ENCODE results near the gene KRT81. TPM values are rescaled to one million over a fixed set of nuclear protein-coding genes. Genes with fewer than 3 reads are reported as not detected.
A peak's percentile ranks its signal among the peaks of the same experiment; 100 is the strongest.

Gene KRT81
- total RNA-seq, 2 donors from 2014 or later, result 0.77 TPM; not detected in 1

DNA sequence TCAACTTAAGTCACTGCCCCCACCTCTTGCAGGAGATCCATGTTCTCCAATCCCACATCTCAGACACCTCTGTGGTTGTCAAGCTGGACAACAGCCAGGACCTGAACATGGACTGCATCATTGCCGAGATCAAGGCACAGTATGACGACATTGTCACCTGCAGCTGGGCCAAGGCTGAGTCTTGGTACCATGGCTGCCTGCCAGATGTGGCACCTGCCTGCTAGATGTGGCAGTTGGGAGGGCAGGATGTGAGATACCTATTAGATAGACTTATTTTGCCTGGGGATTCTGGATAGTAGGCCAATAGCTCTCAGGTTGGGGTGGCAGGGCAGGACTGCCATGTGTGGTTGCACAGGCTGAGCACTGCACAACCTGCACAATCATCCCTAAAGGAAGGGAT is 24.8 kb downstream of the KRT81 start:
- no peaks in the 10 kb centered on the region for H3K27me3 ChIP-seq
- TF ChIP-seq, protein P1, sequence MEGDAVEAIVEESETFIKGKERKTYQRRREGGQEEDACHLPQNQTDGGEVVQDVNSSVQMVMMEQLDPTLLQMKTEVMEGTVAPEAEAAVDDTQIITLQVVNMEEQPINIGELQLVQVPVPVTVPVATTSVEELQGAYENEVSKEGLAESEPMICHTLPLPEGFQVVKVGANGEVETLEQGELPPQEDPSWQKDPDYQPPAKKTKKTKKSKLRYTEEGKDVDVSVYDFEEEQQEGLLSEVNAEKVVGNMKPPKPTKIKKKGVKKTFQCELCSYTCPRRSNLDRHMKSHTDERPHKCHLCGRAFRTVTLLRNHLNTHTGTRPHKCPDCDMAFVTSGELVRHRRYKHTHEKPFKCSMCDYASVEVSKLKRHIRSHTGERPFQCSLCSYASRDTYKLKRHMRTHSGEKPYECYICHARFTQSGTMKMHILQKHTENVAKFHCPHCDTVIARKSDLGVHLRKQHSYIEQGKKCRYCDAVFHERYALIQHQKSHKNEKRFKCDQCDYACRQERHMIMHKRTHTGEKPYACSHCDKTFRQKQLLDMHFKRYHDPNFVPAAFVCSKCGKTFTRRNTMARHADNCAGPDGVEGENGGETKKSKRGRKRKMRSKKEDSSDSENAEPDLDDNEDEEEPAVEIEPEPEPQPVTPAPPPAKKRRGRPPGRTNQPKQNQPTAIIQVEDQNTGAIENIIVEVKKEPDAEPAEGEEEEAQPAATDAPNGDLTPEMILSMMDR (IDR thresholded peaks at IDR 0.05), result no peak
- H3K9me3 ChIP-seq, result no peaks in the 10 kb centered on the region
- no peak for DNase-seq
- no peak overlapping the region for H3K27ac ChIP-seq
- no peak overlapping the region for H3K4me3 ChIP-seq
- no peak overlapping the region for H3K9ac ChIP-seq (ENCODE audit: low read depth in 2 of 2, low read length in 2 of 2)
- no peaks in the 10 kb centered on the region for H3K4me1 ChIP-seq
- intact Hi-C loops (cut with DNase I), result no loop called here
- no peaks in the 10 kb centered on the region for H3K36me3 ChIP-seq

DNA sequence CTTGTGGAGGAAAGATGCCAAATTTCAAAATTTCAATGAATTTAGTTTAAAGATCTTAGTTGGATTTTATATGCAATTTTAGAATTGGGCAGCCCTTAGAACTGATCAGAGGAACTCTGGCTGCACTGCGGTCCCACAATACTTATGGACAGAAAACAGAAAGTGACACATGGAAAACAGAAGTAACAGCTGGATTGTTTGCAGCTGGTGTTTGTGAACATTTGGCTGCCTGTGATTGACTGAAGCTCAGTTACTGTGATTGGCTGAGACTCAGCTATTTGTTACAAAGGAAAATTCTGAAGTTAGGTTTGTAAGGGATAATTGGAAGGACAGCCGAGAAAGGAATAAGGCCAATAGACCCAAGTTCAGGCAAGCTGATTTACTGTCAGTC is 26.9 kb downstream of the KRT81 start:
- TF ChIP-seq, protein P1 (IDR thresholded peaks at IDR 0.05), result no peak
- H3K36me3 ChIP-seq, result no peaks in the 10 kb centered on the region
- intact Hi-C loops (cut with DNase I), result no loop called here

DNA sequence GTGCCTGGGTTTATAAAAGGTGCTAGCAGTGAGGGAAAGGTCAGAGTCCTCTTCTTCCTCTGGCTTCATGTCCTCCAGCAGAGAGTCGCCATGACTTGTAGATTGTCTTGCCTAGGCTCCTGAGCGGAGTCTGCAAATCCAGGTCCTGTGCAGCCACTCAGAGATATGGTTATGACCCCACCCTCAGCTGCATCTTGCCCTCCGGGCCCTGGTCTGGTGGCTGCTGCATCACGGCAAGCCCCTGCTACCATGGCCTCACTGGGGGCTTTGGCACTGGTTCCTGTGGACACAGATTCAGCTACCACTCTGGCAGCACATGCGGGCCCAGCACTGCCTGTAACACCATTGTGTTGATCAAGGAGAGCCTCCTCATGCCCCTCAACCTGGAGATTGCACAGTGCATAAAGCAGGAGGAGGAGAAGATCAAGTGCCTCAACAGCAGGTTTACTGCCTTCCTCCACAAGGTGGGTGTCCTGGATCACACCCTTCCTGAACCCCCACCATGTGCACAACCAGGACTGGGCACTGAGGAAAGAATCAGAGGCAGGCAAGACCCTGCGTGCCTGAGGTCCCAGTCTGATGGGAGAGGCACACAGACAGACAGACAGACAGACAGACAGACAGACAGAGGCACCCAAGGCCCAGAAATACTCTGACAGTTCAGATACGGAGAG is 27.4 kb downstream of the KRT81 start:
- Histone ChIP-seq H3K27ac (no peak overlapping the region), H3K4me1 (no peaks in the 10 kb centered on the region), H3K9ac (ENCODE audit: low read depth in 2 of 2, low read length in 2 of 2) (no peak overlapping the region), H3K4me3 (no peak overlapping the region), H3K36me3 (no peaks in the 10 kb centered on the region), H3K27me3 (peaks cover under 1% of the 10 kb centered on the region), H3K9me3 (no peaks in the 10 kb centered on the region)
- TF ChIP-seq, protein P1 (IDR thresholded peaks at IDR 0.05), result no peak
- intact Hi-C loops (cut with DNase I), result no loop called here
- DNase-seq, result no peak

More for the DNA sequence above, 26.9 kb downstream of the KRT81 start:
- H3K9ac ChIP-seq (ENCODE audit: low read depth in 2 of 2, low read length in 2 of 2), result no peak overlapping the region
- no peaks in the 10 kb centered on the region for H3K4me1 ChIP-seq
- H3K9me3 ChIP-seq, result no peaks in the 10 kb centered on the region
- H3K4me3 ChIP-seq, result no peak overlapping the region
- DNase-seq, result no peak
- no peak overlapping the region for H3K27ac ChIP-seq
- no peaks in the 10 kb centered on the region for H3K27me3 ChIP-seq

DNA sequence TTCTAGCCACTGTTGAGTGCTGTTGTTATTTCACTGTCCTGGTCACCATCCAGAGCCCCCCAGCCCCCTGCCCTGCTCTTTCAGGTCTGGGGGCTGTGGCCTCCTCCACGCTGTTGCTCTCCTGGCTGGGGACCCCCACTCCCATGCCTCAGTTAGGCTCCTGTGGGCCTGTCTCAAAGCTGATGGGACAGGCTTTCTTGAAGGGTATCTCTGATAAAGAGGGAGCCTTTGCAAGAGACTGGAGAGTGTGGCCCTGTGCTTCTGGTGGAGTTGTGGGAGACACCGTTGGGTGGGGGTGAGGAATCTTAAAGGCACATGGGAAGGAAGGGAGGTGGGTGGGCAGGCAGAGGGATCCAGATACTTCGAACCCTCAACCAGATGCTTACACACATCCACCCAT is 29.0 kb downstream of the KRT81 start:
- intact Hi-C loops (cut with DNase I), result no loop called here
- Histone ChIP-seq H3K9ac (ENCODE audit: low read depth in 2 of 2, low read length in 2 of 2) (no peak overlapping the region), H3K27ac (no peak overlapping the region), H3K9me3 (no peaks in the 10 kb centered on the region), H3K4me1 (peaks cover 6% of the 10 kb centered on the region), H3K4me3 (no peak overlapping the region), H3K36me3 (no peaks in the 10 kb centered on the region), H3K27me3 (peaks cover 16% of the 10 kb centered on the region)
- TF ChIP-seq, protein P1 (IDR thresholded peaks at IDR 0.05), result no peak
- DNase-seq, result no peak

DNA sequence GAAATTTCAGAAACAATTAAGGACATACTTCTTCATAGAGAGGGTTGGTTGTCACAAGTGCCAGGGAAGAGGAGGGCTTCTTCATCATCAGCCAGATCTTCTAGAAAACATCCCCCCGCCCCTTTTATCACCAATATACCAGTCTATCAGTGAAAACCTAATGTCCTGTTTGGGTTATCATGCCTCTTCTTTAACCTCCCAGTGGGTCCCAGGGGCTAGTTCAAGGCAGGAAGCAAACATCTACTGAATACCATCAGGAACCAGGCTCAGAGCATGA is 30.2 kb downstream of the KRT81 start:
- no peaks in the 10 kb centered on the region for H3K36me3 ChIP-seq
- intact Hi-C loops (cut with DNase I), result no loop called here

More for the DNA sequence above, 30.2 kb downstream of the KRT81 start:
- H3K27me3 ChIP-seq, result peaks cover 21% of the 10 kb centered on the region
- no peak overlapping the region for H3K4me3 ChIP-seq
- H3K9me3 ChIP-seq, result no peaks in the 10 kb centered on the region
- H3K9ac ChIP-seq (ENCODE audit: low read depth in 2 of 2, low read length in 2 of 2), result peak overlapping the region in 1 of 2 donors; percentile 12
- no peak for DNase-seq
- TF ChIP-seq, protein P1 (IDR thresholded peaks at IDR 0.05), result no peak
- peaks cover 6% of the 10 kb centered on the region for H3K4me1 ChIP-seq
- H3K27ac ChIP-seq, result no peak overlapping the region

All from colonic mucosa (tissue), 4 donors.